Fibroblast of skin of right biceps (primary cell): ENCODE results near the gene SULT4A1.

Experiments
- DNase-seq: peaks from one replicate; pipeline ENCODE4 v3.0.0-alpha.2; 2013

SULT4A1 gene

GRCh38 chr22:43827003-43827735, 35.1 kb downstream of the SULT4A1 start:
- no peak for DNase-seq

GRCh38 chr22:43826142-43827002, 35.9 kb downstream of the SULT4A1 start:
- DNase-seq, result peak; percentile 83

GRCh38 chr22:43825651-43826050, 36.7 kb downstream of the SULT4A1 start:
- DNase-seq, result no peak

- DNase-seq, result no peak
Observed at GRCh38 chr22:43824724-43825420, 37.4 kb downstream of the SULT4A1 start.

- DNase-seq, result no peak
Observed at GRCh38 chr22:43823911-43824665, 38.2 kb downstream of the SULT4A1 start.

GRCh38 chr22:43823353-43823908, 38.9 kb downstream of the SULT4A1 start:
- no peak for DNase-seq

- no peak for DNase-seq
Observed at GRCh38 chr22:43821606-43822425, 40.5 kb downstream of the SULT4A1 start.

- no peak for DNase-seq
Observed at GRCh38 chr22:43820651-43821305, 41.5 kb downstream of the SULT4A1 start.

- no peak for DNase-seq
Observed at GRCh38 chr22:43819931-43820640, 42.2 kb downstream of the SULT4A1 start.

- no peak for DNase-seq
Observed at GRCh38 chr22:43819421-43819921, 42.8 kb downstream of the SULT4A1 start.

GRCh38 chr22:43818981-43819380, 43.3 kb downstream of the SULT4A1 start:
- DNase-seq, result no peak

- DNase-seq, result no peak
Observed at GRCh38 chr22:43817402-43817801, 44.9 kb downstream of the SULT4A1 start.

GRCh38 chr22:43814264-43814663, 48.0 kb downstream of the SULT4A1 start:
- DNase-seq, result no peak

GRCh38 chr22:43812890-43813289, 49.4 kb downstream of the SULT4A1 start:
- DNase-seq, result no peak

- peak; percentile 93 for DNase-seq
Observed at GRCh38 chr22:43812149-43812842, 50.0 kb downstream of the SULT4A1 start, which contains the start of gene EFCAB6. Gene EFCAB6 (minus strand): TSS chr22:43812305. CDS start chr22:43782318, 29,987 bp downstream.

GRCh38 chr22:43811777-43812148, 50.5 kb downstream of the SULT4A1 start:
- DNase-seq, result peak; percentile 17

GRCh38 chr22:43802897-43803495, 59.3 kb downstream of the SULT4A1 start:
- no peak for DNase-seq

- DNase-seq, result no peak
Observed at GRCh38 chr22:43800970-43801369, 61.3 kb downstream of the SULT4A1 start.

- DNase-seq, result no peak
Observed at GRCh38 chr22:43798492-43798891, 63.8 kb downstream of the SULT4A1 start.
